GM10248 (cell line): ENCODE results near the gene RCVRN.

Experiments
- CTCF ChIA-PET: fragments of 300-600 bp; sonication (Branson Sonifier 250); formaldehyde crosslinking; extraction: SDS; loops from one replicate; lab custom pipeline; 2021; ENCODE audit warnings: antibody characterized with exemption; lab: Yijun Ruan, JAX
- POLR2A ChIA-PET: fragments of 350-650 bp; sonication (Branson Sonifier 250); formaldehyde crosslinking; extraction: SDS; loops from one replicate; lab custom pipeline; 2020; ENCODE audit warnings: antibody characterized with exemption; lab: Yijun Ruan, JAX
- DNase-seq: peaks from one replicate; pipeline ENCODE4 v3.0.0; 2012; ENCODE audit errors: extremely low spot score
- CTCF ChIP-seq: IDR thresholded peaks from 2 replicates; pipeline ENCODE4 v1.5.1; 2012; ENCODE audit warnings: mild to moderate bottlenecking, low read depth; ENCODE audit errors: extremely low read depth, missing control alignments, control extremely low read depth

RCVRN gene

GRCh38 chr17:9887508-9887907, 17.6 kb downstream of the RCVRN start:
- POLR2A ChIA-PET: no interaction called here
- CTCF ChIA-PET: interaction anchor here (1.4 kb wide), 1 partner anchor 10 kb away, joined by 4 read pairs; no protein-coding TSS in a partner anchor
- no peak for TF ChIP-seq CTCF
- no peak for DNase-seq

GRCh38 chr17:9886141-9886930, 18.7 kb downstream of the RCVRN start:
- ChIA-PET POLR2A (no interaction called here), CTCF (interaction anchor here (0.9 kb wide), 1 partner anchor 8 kb away, joined by 3 read pairs; no protein-coding TSS in a partner anchor)
- DNase-seq: no peak
- no peak for TF ChIP-seq CTCF

- TF ChIP-seq CTCF: no peak
- CTCF ChIA-PET: interaction anchor here (1.0 to 2.2 kb wide), 2 partner anchors 9 to 41 kb away, joined by 3 to 7 read pairs; no protein-coding TSS in a partner anchor
- DNase-seq: no peak
- POLR2A ChIA-PET: no interaction called here
Measured at GRCh38 chr17:9883451-9883850, 21.6 kb downstream of the RCVRN start.

GRCh38 chr17:9880582-9880999, 24.5 kb downstream of the RCVRN start:
- CTCF ChIA-PET: no interaction called here
- POLR2A ChIA-PET: no interaction called here
- peak; percentile 45 for DNase-seq
- no peak for TF ChIP-seq CTCF

- CTCF ChIA-PET: interaction anchor here (0.9 to 1.8 kb wide), 2 partner anchors 11 to 768 kb away, joined by 3 to 6 read pairs; no protein-coding TSS in a partner anchor
Measured at GRCh38 chr17:9878786-9879525, 26.1 kb downstream of the RCVRN start.

More at GRCh38 chr17:9878786-9879525, 26.1 kb downstream of the RCVRN start:
- TF ChIP-seq CTCF: no peak
- POLR2A ChIA-PET: no interaction called here
- no peak for DNase-seq
